Left cardiac atrium (tissue), 4 donors: ENCODE measurements around the gene ADPRM. TPM values are rescaled to one million over a fixed set of nuclear protein-coding genes. Genes with fewer than 3 reads are reported as not detected.

Experiments
- ATAC-seq, 2 donors: fragments of 200-7000 bp; cut with Tn5 transposase; one replicate each; pipeline ENCODE4 v1.9.1; 2020; ENCODE audit warnings: mild to moderate bottlenecking in 2 of 2, moderate library complexity in 2 of 2
- DNase-seq: peaks from one replicate; pipeline ENCODE4 v3.0.0-alpha.2; 2020
- intact Hi-C, 2 donors: fragments of 100-400 bp; cut with DNase I; formaldehyde crosslinking; loops; one replicate each; pipeline versions ENCODE4 v1.14.1 to v1.15.1; 2022 to 2023
- long read RNA-seq: library from polyadenylated mRNA; unstranded; transcript quantifications from one replicate; pipeline ENCODE4 v2.0.0, GENCODE V29; 2021
- total RNA-seq, 2 donors: library from RNA; stranded (reverse); fragmentation: NEBNext Ultra II Directional; extraction: Animal tissue kit (Norgen Biotek cat#: 25700); gene quantifications; one replicate each; pipeline ENCODE4 v1.2.1, GENCODE V29; 2021
- donor health status: DM: no; HTN: yes; CAD: no.
- donor health status: DM: no; HTN: yes; CAD: no; lungs with severe emphysema.
- donor health status: DM: yes; HTN: yes; CAD: no.
- donor health status: Dilated cardiomyopathy.

Gene ADPRM, protein sequence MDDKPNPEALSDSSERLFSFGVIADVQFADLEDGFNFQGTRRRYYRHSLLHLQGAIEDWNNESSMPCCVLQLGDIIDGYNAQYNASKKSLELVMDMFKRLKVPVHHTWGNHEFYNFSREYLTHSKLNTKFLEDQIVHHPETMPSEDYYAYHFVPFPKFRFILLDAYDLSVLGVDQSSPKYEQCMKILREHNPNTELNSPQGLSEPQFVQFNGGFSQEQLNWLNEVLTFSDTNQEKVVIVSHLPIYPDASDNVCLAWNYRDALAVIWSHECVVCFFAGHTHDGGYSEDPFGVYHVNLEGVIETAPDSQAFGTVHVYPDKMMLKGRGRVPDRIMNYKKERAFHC
- 1 to 10 TPM; 3.7 to 5.2 TPM for total RNA-seq
- long read RNA-seq, partial matches to known transcripts = 1 of 2 reads
- long read RNA-seq, other reads (novel, unspliced or antisense) = 0 of 2 reads

DNA sequence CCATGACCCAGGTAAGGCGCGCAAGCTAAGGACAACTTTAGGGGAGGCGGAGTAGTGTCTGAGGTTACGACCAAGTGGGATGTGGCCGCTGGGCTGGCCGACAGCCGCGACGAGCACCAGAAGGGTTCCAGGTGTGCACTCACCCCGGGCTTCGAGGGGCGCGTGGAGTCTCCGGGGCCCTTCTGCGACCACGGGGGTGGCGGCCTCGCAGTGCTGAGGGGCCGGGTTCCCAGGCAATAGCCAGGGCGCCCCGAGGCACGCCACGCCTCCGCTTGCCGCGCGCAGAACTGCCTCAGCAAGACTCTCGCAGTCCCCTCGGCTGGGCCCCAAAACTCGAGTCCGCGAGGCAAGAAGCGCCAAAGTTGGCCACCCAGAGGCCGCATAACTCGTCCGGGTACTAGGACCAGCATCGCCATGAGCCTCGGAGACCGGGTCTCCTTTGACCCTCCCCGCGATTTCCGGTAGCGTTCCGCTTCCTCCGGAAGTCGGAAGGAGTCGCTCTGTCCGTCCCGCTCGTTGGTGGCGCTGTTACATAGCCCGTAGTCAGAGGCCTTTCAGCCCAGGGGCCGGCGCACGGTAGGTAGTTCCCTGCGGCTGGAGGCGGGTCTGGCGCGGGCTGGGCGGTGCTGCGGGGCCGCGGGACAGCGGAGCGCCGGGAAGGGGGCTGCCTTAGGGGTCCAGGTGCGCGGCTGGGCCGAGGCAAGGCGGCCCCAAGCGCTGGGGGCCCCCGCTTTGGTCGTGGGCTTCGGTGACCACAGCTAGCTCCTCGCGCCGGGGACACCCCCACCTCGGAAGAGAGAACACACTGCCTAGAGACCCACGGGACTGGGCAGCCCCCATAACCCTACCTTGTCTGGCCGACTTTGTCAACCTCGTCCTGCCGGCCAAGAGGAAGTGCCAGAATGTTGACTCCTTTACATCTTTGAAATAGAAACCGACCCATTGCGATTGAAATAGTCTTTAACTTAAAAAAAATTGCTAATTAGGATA lies at the start of gene ADPRM, which contains the start of gene SCO1:
TSS of gene ADPRM (plus strand) at position 503 of the 990 bp plus-strand sequence. CDS start 7,333 bp downstream, outside the sequence.
TSS of gene SCO1 (minus strand) at position 442 of the 990 bp plus-strand sequence. CDS start at position 416, 26 bp downstream.
- ATAC-seq (peak; percentile 99), DNase-seq (peak; percentile 97)
- intact Hi-C loops = no loop called here

- DNase-seq = no peak
- ATAC-seq = no peak
- intact Hi-C loops = loop anchor here in 1 of 2 donors (10.0 kb wide), 1 partner anchor 196 kb away; no protein-coding TSS in a partner anchor
Observed at GRCh38 chr17:10648381-10648780, 49.0 kb upstream of the ADPRM start.

GRCh38 chr17:10648956-10649355 lies 48.4 kb upstream of the ADPRM start:
- DNase-seq (no peak), ATAC-seq (no peak)
- intact Hi-C loops = loop anchor here in 1 of 2 donors (10.0 kb wide), 1 partner anchor 196 kb away; no protein-coding TSS in a partner anchor

DNA sequence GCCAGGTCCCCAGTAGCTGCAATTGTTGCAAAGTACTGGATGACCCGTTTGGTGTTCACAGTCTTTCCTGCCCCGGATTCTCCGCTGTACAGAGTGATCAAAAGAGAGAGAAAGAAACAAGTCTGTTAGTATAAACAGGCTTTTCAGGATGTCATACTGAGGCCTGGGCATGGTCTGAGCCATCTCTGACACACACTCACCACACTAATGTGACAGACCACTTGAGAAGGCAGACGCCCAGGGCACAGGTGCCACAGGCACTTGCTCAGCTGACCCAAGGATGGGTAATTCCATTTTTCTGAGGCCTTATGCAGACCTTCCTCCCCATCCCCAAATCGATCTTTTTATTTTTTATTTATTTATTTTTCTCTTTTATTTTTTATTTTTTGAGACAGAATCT lies 47.8 kb upstream of the ADPRM start:
- intact Hi-C loops = loop anchor here in 1 of 2 donors (10.0 kb wide), 1 partner anchor 195 kb away; no protein-coding TSS in a partner anchor
- ATAC-seq = no peak
- DNase-seq = no peak

DNA sequence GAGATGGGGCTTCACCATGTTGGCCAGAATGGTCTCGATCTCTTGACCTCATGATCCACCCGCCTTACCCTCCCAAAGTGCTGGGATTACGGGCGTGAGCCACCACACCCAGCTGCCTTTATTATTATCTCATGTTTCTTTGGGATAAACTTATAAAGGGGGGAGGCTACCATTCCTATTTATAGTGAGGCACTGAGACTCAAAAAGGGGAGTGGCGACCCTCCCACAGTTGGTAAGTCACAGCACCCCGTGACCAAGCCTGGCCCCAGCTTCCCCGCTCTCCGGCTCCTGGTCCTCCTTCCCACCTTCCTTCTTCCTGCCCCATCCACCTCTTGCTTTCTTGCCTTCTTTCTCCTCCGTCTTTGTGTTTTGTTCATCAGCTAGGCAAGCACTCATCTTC lies 45.5 kb upstream of the ADPRM start:
- no peak for ATAC-seq
- no peak for DNase-seq
- intact Hi-C loops = no loop called here

DNA sequence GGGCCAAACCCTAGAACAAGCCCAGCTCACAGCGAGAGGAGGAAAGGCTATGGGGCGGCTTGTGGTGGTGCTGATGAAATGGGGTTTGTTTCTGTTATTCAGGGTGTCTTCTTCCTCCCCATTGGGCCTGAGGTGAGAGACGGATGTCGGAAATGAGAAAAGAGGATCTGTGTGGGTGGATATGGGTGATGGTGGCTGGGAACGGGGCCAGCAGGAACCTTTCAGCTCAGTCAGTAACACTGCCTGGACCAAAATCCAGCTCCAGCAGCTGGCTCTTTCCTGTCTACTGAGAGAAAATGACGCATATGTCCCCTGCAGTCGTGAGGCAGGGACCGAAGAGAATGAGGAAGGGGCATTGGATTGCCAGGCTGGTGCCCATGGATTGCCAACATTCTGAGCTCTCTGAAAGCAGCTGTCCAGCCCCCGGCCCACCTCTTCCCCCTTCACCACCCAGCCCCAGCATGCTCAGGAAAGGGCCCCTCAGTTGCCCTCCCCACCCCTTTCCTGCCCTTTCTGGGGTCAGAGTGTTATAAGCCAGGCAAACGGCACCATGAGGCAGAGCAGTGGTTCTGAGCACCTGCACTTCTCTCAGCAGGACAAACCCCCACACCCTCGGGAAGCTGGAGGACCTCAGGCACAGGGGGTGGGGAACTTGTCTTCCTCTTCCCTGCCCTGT lies 44.3 kb upstream of the ADPRM start:
- no peak for ATAC-seq
- no peak for DNase-seq
- intact Hi-C loops = no loop called here

GRCh38 chr17:10653987-10654386 lies 43.4 kb upstream of the ADPRM start:
- no peak for ATAC-seq
- DNase-seq = no peak
- intact Hi-C loops = no loop called here

DNA sequence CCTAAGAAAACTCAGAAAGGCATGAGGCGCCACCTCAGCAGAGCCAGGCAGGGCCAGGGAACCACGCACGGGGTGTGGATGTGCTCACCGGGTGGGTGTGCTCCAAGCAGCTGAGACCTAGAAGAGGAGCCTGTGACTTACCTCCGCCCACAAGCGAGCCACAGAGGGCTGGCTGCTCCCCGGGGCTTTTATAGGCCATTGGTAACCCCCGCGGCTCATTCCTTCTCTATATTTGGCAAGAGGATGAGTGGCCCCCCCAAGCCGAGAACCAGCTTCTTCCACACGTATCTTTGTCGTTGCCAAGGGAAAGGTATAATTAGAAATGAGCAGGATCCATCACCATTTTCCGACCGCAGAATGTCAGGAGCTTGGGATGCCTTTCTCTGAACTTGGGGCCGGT lies 40.2 kb upstream of the ADPRM start, which contains the start of gene MYH3:
TSS of gene MYH3 (minus strand) at position 162 of the 400 bp plus-strand sequence. CDS start 2,245 bp downstream, outside the sequence.
- intact Hi-C loops = no loop called here
- DNase-seq (no peak), ATAC-seq (no peak)

GRCh38 chr17:10657879-10658278 lies 39.5 kb upstream of the ADPRM start:
- DNase-seq (no peak), ATAC-seq (no peak)
- intact Hi-C loops = no loop called here

DNA sequence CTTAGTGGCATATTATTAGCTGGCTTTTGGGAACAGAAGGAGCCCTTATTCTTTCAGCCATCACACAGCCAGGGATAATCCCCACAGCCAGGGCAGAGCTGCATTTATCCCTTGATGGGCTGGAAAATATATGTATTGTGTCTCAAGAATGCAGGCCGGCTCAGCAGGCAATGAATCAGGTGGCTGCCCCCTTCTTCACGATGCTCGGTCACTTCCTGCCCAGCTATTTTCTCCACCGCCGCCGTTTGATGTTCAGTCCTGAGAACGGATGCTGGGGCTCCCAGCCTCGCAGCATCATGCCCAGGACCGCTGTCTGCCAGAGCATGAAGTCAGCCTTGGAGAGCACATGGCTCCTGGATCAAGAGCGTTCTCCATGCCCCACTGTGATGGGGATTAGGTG lies 36.0 kb upstream of the ADPRM start:
- ATAC-seq = no peak
- DNase-seq = no peak
- intact Hi-C loops = no loop called here

- DNase-seq = no peak
- no peak for ATAC-seq
- intact Hi-C loops = no loop called here
Observed at GRCh38 chr17:10663231-10663630, 34.2 kb upstream of the ADPRM start.

GRCh38 chr17:10664571-10664970 lies 32.8 kb upstream of the ADPRM start:
- intact Hi-C loops = no loop called here
- ATAC-seq (no peak), DNase-seq (no peak)

DNA sequence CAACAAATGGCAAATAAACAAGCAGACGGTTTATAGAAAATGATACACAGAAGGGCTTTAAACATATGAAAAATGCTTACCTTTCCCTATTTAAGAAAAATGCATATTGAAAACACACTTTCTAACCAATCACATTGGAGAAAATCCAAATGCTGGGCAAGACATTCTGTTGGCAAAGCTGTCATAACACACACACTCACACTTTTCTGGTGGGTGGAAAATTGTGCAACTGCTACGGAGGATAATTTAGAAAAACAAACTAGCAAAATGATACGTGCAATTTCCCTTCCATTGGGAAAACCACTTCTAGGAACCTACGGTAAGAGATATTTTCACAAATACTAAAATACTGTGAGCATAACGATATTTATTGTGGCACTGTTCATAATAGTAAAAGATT lies 30.5 kb upstream of the ADPRM start:
- ATAC-seq (no peak), DNase-seq (no peak)
- intact Hi-C loops = no loop called here

DNA sequence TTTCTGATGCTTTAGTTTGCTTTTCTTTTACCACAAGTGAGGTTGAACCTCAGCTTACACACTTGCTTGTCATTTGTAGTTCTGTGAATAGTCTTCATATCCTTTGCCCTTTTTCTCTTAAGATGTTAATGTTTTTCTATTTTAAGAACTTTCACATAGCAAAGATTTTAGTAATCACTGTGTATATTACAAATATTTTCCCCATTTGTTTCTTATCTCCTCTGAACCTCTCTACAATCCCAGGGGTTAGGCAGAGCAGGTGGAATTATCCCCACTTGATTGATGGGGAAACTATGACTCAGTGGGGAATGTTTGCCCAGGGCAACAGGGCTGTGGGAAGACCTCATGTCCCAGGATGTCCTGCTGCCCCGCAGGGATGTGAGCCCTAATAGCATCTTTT lies 28.6 kb upstream of the ADPRM start:
- no peak for ATAC-seq
- no peak for DNase-seq
- intact Hi-C loops = no loop called here

DNA sequence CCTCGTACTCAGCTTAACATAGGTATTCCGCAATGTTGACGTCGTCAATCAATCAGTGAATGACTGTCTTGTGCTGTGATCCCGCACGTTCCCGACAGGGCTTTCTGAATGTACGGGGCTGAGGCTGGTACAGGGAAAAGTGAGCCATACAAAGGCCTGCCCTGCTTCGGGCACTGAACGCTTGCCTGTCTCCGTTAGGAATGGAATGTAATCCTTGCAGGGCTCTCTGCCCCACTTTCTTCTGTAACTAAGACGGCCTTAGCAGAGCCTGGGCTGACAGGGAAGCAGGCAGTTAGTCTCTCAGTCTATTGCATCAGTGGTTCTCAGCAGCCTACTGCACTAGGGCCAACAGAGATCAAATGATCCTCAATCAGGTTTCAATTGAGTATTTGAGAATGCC lies 24.1 kb upstream of the ADPRM start:
- DNase-seq (no peak), ATAC-seq (peak in 1 of 2 donors; percentile 38)
- intact Hi-C loops = no loop called here

- intact Hi-C loops = no loop called here
- no peak for ATAC-seq
- DNase-seq = no peak
Observed at GRCh38 chr17:10674704-10675103, 22.7 kb upstream of the ADPRM start.

GRCh38 chr17:10681866-10682446 lies 15.4 kb upstream of the ADPRM start:
- DNase-seq (no peak), ATAC-seq (no peak)
- intact Hi-C loops = no loop called here

DNA sequence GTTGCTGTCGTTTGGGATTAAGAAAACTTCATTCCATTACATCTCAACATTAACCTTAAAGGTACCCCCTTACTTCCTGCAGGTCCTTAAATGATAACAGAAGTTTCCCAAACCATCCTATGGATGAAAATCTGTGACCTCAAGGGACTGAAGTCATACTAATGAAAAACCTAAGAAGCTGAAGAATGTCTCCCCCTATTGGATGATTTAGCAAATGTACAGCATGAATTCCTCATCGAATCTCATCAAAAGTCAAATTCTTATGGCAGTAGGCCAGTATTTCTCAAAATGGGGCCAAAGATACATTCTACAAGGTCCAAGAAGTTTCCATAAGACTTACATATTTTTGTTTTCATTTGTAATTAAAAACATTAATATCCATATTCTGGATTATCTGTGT lies 13.5 kb upstream of the ADPRM start:
- DNase-seq (no peak), ATAC-seq (no peak)
- intact Hi-C loops = no loop called here

DNA sequence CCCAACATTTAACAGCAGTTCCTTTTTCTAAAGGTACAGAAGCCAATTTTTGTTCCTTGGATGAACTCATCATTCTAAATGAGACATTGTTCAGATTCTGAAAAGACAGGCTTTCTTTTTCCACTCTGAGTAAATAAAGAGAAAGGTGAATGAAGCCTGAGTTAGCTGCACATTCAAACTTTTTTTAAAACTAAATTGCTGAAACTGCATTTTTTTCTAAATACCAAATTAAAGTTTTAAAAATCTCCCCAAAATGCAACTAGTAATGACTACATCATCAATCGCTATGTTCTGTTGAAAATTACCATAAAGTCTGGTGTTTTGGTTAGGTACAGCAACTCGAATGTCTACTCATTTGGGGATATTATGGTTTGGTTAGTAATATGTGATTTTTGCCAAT lies 9.9 kb upstream of the ADPRM start:
- DNase-seq (no peak), ATAC-seq (no peak)
- intact Hi-C loops = no loop called here
